GM12874 (cell line): ENCODE measurements around the gene KATNIP.

ENCODE experiments used
- TF ChIP-seq, protein P1 (sequence below): IDR thresholded peaks from 2 replicates; pipeline ENCODE4 v1.5.1; 2011; ENCODE audit warnings: low read depth, mild to moderate bottlenecking, control low read depth, low read length, moderate library complexity; ENCODE audit not compliant: insufficient read depth

The KATNIP gene

DNA sequence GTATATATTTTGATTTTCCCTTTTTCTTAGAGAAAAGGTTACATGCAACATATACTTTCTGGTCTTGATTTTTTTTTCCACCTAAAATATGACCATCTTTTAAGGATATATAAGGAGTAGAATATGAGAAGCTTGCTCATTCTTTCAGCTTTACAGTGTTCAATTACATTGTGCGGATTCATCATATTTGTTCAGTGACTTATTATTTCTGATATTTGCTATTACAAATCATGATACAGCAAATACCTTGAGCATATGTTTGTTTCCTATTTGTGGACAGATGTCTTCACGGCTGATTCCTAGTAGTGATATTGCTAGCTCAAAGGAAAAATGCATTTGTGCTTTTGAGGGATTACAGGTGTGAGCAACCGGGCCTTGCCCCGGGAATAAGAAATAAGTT, 18.1 kb downstream of the KATNIP start:
- TF ChIP-seq, protein P1, sequence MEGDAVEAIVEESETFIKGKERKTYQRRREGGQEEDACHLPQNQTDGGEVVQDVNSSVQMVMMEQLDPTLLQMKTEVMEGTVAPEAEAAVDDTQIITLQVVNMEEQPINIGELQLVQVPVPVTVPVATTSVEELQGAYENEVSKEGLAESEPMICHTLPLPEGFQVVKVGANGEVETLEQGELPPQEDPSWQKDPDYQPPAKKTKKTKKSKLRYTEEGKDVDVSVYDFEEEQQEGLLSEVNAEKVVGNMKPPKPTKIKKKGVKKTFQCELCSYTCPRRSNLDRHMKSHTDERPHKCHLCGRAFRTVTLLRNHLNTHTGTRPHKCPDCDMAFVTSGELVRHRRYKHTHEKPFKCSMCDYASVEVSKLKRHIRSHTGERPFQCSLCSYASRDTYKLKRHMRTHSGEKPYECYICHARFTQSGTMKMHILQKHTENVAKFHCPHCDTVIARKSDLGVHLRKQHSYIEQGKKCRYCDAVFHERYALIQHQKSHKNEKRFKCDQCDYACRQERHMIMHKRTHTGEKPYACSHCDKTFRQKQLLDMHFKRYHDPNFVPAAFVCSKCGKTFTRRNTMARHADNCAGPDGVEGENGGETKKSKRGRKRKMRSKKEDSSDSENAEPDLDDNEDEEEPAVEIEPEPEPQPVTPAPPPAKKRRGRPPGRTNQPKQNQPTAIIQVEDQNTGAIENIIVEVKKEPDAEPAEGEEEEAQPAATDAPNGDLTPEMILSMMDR, result no peak

DNA sequence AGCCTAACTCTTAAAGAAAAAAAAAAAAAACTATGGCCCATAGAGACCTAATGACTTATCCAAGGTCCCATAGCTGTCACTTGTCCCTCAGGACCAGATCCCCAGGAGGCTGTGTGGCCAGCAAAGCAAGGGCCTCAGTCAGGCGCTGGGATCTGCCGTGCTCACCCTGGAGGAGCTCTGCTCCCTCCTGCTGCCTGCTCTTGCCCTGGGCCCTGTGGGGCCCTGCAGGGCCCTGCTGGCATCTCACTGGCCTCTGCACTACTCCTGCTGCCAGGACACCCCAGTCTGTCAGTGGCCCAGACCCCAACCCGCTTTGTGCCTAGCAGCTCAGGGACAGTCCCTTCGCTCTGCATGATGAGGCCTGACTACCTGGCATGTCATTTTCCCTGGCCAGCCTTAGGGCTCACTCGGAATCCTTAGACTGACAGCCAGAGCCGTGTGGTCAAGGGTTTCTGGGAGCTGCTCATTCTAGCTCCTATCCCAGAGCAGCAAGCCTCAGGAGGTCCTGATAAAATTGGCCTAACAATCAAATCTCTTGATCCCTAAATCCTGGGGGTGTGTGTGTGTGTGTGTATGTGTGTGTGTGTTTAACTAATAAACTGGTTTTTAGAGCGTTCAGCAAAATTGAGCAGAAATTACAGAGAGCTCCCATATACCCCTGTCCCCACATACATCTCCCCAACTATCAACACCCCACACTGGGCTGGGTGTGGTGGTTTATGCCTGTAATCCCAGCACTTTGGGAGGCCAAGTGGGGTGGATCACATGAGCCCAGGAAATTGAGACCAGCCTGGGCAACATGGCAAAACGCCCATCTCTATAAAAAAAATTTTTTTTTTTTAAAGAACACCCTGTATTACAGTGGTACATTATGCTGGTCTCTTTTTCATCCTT, 21.7 kb downstream of the KATNIP start:
- TF ChIP-seq, protein P1, result no peak

DNA sequence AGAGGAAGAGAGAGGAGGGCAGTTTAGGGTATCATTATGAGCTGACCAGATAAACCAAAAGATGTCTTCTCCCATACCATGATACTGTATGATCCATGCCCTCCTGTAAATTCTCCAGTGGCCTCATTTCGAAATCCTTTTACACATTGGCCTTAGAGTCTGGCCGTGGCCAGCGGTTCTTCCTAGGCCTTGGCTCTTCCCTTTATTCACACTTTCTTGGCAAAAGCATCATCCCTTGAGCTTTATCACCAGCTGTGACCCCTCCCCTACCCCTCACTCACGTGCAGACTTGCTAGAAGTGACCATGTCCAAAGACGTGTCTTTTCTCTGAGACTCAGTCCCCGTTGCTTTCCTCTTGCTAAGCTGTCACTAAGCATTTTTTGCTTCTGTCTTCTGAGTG, 22.8 kb downstream of the KATNIP start:
- TF ChIP-seq, protein P1, result no peak

DNA sequence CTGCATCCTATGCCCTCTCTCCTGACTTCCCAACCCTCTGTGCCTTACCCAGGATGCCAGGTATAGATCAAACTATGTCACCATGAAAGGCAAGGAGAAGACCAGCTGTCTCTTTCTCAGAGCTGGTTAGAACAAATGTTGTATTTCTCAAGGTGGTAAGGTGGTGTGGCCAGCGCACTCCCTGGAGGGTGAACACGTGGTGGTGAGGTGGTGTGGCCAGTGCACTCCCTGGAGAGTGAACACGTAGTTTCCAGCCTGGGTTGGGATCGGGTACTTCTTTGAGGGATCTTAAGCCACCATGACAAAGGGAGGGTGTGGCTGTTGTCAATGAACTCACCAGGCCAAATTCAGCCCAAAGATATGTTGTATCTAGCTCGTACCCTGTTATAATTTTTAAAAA, 26.8 kb downstream of the KATNIP start:
- TF ChIP-seq, protein P1, result no peak

DNA sequence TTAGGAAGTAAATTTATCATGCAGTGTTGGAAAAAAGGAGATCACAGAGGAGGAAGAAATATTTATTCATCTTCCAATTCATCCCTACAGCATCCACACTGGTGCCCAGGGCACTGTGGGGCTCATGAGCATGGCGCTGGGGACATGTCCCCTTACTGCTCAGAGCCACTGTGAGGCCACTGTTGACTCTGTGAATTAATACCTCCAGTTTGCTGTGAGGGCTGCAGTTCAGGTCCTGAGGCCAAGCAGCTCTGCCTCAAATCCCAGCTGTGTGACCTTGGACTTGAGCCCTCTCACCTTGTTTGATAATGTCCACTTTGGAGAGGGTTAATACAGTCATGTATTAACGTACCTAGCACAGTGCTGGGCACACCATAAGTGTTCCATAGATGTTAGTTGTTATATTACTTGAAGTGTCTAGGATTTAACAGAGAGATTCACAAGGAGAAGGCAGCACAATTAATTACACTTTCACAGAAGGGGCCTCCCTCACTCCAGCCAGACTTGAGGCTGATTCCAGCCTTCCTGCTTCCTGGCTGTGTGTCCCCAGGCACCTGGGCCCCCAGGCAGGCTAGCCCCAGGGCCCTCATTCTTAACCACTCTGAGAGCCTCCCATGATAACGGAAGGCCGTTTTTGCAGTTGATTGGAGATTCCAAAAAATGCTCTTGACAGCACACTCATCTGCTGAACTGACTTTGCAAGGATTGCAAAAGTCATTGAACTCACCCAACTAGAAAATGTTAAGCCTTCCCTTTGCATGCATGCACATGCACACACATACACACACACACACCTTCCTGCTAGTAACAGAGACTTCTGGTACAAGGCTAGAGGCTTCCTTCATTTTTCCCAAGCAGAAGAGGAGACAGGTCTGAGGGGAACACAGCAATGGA, 29.4 kb downstream of the KATNIP start:
- TF ChIP-seq, protein P1, result no peak

DNA sequence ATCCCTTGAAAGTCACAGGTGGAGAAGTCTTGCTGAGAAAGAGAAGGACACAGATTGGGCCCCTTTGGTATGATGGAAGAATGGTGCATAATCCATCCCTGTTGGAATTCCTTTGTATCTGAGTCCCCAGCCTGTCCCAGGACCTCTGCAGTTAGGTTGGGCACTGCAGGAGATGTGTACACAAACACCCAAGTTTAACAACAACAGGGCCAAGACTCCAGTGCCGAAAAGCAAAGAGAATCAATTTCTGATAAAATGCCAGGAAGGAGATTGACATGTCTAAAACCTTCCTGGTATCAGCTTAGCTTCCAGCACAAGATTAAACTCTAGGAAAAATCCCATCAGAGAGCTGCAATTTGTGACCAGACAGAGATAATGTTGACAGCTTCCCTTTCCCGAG, 32.9 kb downstream of the KATNIP start:
- TF ChIP-seq, protein P1, result no peak

DNA sequence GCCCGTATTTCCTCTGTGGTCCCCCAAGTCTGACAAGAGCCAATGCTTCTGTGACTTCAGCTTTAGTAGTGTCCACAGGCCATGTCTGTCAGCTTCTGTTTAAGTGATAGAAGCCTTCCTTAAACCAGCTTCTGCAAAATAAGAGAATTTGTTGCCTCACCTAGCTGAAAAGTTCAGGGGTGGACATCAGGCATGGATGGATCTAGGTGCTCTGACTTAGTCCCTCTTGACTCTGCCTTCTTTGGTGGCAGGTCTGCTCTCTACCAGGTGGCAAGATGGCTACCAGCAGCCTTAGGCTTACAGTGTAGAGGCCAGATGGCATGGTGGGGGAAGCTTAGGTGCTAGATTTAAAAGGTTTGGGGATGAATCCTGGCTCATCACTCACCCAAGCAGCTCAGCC, 33.7 kb downstream of the KATNIP start:
- TF ChIP-seq, protein P1, result no peak
